Brain pericyte (primary cell): Measurements from ENCODE around the gene CMTM5.
"Not testable (repeated sequence)": the region's sequence is repeated elsewhere in the genome, so short reads cannot be mapped to it uniquely, and the experiment has no call there.

ENCODE experiments used
- DNase-seq: peaks from one replicate; pipeline ENCODE4 v3.0.0-alpha.2; 2012; ENCODE audit warnings: low read depth, low spot score

The CMTM5 gene

GRCh38 chr14:23398348-23398747, 21.5 kb downstream of the CMTM5 start:
- DNase-seq, result no peak

GRCh38 chr14:23399136-23399535, 22.3 kb downstream of the CMTM5 start:
- no peak for DNase-seq

GRCh38 chr14:23399591-23399990, 22.7 kb downstream of the CMTM5 start:
- DNase-seq, result no peak

- not testable (repeated sequence) for DNase-seq
Measured at GRCh38 chr14:23400496-23401149, 23.8 kb downstream of the CMTM5 start.

DNA sequence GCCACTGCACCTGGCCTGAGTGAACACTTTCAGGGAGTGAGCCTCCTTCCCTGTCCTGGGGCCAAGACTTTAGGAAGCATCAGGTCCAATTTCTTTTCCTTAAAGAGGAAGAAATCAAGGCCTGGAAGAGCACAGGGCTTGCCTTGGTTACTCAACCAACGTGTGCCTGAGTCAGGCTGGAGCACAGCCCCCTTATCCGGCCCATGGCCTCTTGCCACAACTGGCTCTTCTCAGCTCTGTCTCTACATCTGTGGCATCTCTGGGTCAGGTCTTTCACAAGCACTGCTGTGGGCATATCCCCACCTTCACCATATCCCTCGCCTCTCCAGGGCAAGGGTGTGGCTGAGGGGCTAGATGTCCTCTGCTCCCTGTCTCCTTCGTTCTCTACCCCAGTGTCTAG, 24.4 kb downstream of the CMTM5 start:
- DNase-seq, result no peak

DNA sequence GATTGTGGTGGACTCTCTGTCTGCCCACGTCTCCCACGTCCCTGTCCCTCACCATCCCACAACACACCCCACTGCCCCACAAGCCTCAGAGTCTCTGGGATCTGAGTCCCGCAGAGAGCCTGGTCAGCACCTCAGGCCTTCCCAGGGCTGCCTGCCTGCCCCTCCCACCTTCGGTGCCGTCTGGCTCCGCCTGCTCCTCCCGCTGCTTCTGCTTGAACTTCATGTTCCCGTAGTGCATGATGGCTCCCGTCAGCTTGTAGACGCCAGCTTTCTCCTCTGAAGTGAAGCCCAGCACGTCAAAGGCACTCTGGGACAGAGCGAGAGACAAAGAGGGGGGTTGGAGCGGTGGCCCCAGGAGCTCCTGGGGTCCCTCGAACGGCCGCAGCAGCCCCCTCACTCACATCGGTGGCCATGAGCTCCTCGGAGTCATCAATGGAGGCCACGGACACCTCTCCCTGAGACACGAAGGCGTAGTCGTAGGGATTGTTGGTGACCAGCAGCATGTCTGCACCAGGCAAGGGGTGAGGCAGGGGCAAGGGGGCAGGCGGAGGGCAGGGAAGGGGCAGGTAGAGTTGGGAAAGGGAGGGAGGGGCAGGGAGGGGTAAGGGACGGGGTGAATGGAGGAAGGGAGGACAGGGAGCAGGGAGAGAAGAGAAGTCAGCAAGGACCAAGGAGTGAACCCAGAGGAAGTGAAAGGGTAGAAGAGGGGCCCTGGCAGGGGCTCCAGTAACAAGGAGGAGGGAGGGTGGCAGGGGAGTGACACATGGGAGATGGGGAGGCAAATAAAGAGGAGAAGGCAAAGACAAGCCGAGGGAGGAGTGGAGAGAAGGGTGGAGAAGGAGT, 25.7 kb downstream of the CMTM5 start:
- no peak for DNase-seq

GRCh38 chr14:23403139-23403438, 26.2 kb downstream of the CMTM5 start:
- no peak for DNase-seq

DNA sequence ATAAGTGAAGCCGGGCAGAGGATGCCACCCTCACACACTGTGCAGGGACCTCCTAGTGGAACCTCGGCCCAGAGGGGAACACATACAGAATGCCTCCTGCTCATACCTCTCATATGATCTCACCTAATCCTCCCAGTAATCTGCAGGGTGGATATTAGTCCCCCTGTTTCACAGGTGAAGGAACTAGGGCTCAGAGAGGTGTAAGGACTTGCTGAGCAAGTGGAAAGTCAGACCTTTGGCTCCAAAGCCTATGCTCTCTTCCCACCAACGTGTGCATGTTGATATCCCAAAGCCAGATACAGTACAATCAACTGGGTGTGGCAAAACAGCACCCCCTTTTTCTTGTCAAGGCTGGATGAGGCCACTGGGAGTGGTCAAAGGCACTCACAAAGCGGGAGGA, 27.1 kb downstream of the CMTM5 start:
- DNase-seq, result no peak

- DNase-seq, result no peak
Measured at GRCh38 chr14:23404331-23404900, 27.6 kb downstream of the CMTM5 start.

- no peak for DNase-seq
Measured at GRCh38 chr14:23405096-23405495, 28.2 kb downstream of the CMTM5 start.

- DNase-seq, result no peak
Measured at GRCh38 chr14:23405516-23406025, 28.7 kb downstream of the CMTM5 start.

DNA sequence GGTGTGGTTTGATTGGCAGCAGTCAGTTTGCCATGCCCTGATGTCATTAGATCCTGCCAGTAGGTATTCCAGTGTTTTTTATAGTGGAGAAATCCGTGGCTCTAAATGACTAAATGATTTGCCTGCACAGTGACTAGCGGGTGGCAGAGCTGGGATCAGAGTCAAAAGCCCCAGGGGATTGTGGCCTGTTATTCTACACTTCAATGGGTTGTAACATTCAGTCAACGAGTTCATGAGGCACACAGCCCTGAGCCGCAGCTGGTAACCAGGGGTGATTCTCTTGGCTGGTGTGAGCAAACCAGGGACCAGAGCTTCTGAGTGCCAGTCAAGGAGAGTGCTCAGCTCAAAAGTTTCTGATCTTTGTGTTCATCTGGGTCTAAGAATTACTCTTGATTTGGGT, 29.4 kb downstream of the CMTM5 start:
- DNase-seq, result no peak

DNA sequence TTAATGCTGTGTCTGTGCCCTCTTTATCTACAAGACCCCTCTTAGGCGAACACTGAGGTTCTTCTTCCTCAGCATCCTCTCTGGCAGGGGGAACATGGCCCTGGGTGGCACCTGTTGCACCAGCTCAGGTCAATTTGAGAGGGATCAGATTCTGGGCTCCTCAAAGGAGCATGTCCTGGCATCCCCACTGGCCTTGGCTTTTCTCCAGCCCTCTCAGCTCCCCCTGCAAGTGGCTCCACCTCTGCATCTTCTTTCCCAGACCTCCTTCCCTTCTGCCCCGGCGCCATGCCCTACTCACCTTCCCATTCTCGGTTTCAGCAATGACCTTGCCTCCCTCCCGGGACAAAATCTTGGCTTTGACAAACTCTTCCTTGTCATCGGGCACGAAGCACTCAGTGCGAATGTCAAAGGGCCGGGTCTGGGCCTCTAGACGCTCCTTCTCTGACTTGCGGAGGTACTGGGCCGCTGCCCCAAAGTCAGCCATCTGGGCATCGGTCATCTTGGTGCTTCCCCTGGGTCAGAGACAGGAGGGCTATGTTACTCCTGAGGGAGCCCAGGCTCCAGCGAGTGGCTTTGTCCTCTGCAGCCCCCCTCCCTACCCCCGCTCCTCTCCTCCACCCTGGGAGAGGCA, 30.0 kb downstream of the CMTM5 start:
- DNase-seq, result no peak

DNA sequence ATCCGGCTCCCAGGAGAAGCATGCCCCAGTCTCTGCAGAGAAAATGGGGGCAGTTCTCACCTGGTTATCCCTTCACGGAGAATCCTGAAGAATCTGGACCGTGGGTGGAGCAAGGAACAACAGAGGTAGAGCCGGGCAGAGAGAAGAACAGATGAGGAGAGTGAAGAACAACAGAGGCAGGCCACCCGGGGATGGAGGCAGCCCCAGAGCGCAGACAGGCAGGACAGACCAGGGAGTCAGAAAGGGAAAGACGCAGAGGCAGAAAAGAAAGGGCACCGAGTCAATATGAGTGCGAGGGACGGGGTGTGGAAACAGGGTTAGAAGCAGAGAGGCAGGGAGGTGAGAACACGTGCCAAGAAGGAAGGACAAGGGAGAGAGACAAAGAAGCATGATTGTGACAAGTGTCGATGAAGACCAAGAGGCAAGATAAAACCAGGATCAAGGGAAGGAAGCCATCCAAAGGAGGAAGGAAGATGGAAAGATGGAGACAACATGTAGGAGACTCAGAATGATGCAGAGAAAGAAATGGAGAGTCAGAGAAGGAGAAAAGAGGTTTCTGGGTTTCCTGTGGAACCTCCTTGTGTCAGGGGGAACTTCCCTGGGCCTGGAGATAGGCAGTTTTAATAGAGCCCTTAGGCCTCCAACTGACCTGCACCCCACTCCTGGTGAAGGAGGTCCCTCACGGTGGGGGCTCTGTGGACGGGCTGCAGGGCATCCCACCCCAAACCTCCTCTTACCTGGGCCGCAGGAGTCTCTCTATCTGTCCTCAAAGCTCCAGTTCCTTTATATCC, 30.9 kb downstream of the CMTM5 start, which contains the start of gene MYH6:
Gene MYH6, minus strand, starts transcription at position 758 of the 791 bp plus-strand sequence. CDS start 1,050 bp downstream, outside the sequence.
- no peak for DNase-seq

DNA sequence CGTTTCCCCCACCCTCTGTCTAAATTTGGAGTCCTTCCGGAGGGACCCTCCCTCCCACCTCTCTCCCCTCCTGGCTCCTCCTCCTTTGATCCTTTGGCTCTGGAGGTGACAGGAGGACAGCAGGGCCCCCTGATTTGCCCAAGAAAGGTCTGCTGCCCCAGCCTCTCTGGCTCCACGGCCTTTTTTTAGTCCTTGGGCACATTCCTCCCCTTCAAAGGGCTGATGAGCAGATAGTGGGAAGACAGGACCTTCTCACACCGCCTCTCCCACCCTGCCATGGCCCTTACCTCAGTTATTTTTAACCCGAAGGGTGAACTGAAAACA, 31.4 kb downstream of the CMTM5 start:
- DNase-seq, result no peak

- DNase-seq, result no peak
Measured at GRCh38 chr14:23409475-23409874, 32.6 kb downstream of the CMTM5 start.

- DNase-seq, result no peak
Measured at GRCh38 chr14:23409966-23410635, 33.3 kb downstream of the CMTM5 start.

- DNase-seq, result no peak
Measured at GRCh38 chr14:23411563-23412525, 35.0 kb downstream of the CMTM5 start.

- DNase-seq, result no peak
Measured at GRCh38 chr14:23413681-23414080, 36.8 kb downstream of the CMTM5 start.

GRCh38 chr14:23414254-23414653, 37.4 kb downstream of the CMTM5 start:
- DNase-seq, result no peak
